Measurements from ENCODE around the gene LILRA5.

GRCh38 chr19:54319049-54319448 lies 6.1 kb upstream of the LILRA5 start:
- no peak for TF ChIP-seq ZSCAN29 (IDR thresholded peaks at IDR 0.05)
- no peak for TF ChIP-seq CTCF (IDR thresholded peaks at IDR 0.05 in 2 of 3, conservative IDR thresholded peaks at IDR 0.05 in 1 of 3; ENCODE audit: control insufficient read depth in 2 of 3, extremely low read depth in 1 of 3, insufficient read depth in 1 of 3, low read depth in 3 of 3, low read length in 3 of 3)
- no peak for TF ChIP-seq SKIL (IDR thresholded peaks at IDR 0.05; ENCODE audit: low read depth, poor library complexity, severe bottlenecking)
- TF ChIP-seq BACH1 (IDR thresholded peaks at IDR 0.05; ENCODE audit: borderline replicate concordance) = no peak
- no peak for TF ChIP-seq YY1 (IDR thresholded peaks at IDR 0.05; ENCODE audit: low read depth, low read length)
- TF ChIP-seq HDAC6 (IDR thresholded peaks at IDR 0.05; ENCODE audit: unreplicated experiment) = no peak
